ENCODE measurements around the gene BDKRB2. TPM values are rescaled to one million over a fixed set of nuclear protein-coding genes. Genes with fewer than 3 reads are reported as not detected.

Gene BDKRB2
- total RNA-seq, 1 donor, result 23.1 TPM

- TF ChIP-seq CTCF (IDR thresholded peaks at IDR 0.05; ENCODE audit: insufficient read depth, low read length), result no peak
- no peak for DNase-seq (ENCODE audit: low read depth)
- H3K4me3 ChIP-seq (ENCODE audit: low read depth, low read length), result no peak overlapping the region
Observed at GRCh38 chr14:96214793-96215192, 10.2 kb downstream of the BDKRB2 start.

GRCh38 chr14:96215452-96216244 is 11.0 kb downstream of the BDKRB2 start:
- TF ChIP-seq CTCF (IDR thresholded peaks at IDR 0.05; ENCODE audit: insufficient read depth, low read length), result no peak
- DNase-seq (ENCODE audit: low read depth), result no peak
- H3K4me3 ChIP-seq (ENCODE audit: low read depth, low read length), result no peak overlapping the region

- no peak overlapping the region for H3K4me3 ChIP-seq (ENCODE audit: low read depth, low read length)
- no peak for TF ChIP-seq CTCF (IDR thresholded peaks at IDR 0.05; ENCODE audit: insufficient read depth, low read length)
- no peak for DNase-seq (ENCODE audit: low read depth)
Observed at GRCh38 chr14:96216627-96217026, 12.0 kb downstream of the BDKRB2 start.

GRCh38 chr14:96217376-96217913 is 12.8 kb downstream of the BDKRB2 start:
- H3K4me3 ChIP-seq (ENCODE audit: low read depth, low read length), result no peak overlapping the region
- DNase-seq (ENCODE audit: low read depth), result no peak
- TF ChIP-seq CTCF (IDR thresholded peaks at IDR 0.05; ENCODE audit: insufficient read depth, low read length), result no peak

- no peak for TF ChIP-seq CTCF (IDR thresholded peaks at IDR 0.05; ENCODE audit: insufficient read depth, low read length)
- no peak for DNase-seq (ENCODE audit: low read depth)
- no peak overlapping the region for H3K4me3 ChIP-seq (ENCODE audit: low read depth, low read length)
Observed at GRCh38 chr14:96221109-96221650, 16.5 kb downstream of the BDKRB2 start.

GRCh38 chr14:96221841-96222240 is 17.2 kb downstream of the BDKRB2 start:
- DNase-seq (ENCODE audit: low read depth), result no peak
- no peak for TF ChIP-seq CTCF (IDR thresholded peaks at IDR 0.05; ENCODE audit: insufficient read depth, low read length)
- H3K4me3 ChIP-seq (ENCODE audit: low read depth, low read length), result no peak overlapping the region
